H1 (cell line): Measurements from ENCODE around the gene OR9A2. TPM values are rescaled to one million over a fixed set of nuclear protein-coding genes. Genes with fewer than 3 reads are reported as not detected.

ENCODE experiments used
- CTCF ChIA-PET: fragments of 300-600 bp; sonication (Branson Sonifier 250); formaldehyde crosslinking; loops from one replicate; lab custom pipeline; 2021; ENCODE audit not compliant: partially characterized antibody; lab: Charles Lee
- POLR2A ChIA-PET: fragments of 300-600 bp; sonication (Branson Sonifier 250); formaldehyde crosslinking; loops from one replicate; lab custom pipeline; 2021; ENCODE audit warnings: inconsistent platforms; ENCODE audit not compliant: partially characterized antibody; lab: Charles Lee
- DNase-seq, 2 experiments: peaks; one replicate each; pipeline versions ENCODE4 v3.0.0 to v3.0.0-alpha.2; 2010 to 2022; ENCODE audit warnings: low spot score in 2 of 2, low read depth in 1 of 2, mixed read lengths in 1 of 2
- FAIRE-seq: peaks from 2 replicates; lab custom pipeline; 2011; peaks lifted over from hg19 to GRCh38; lab: Jason Lieb, UNC
- H2AFZ ChIP-seq: 2 replicates; pipeline ENCODE4 v1.8.1; 2012; ENCODE audit warnings: low read length, inconsistent platforms
- H2AK5ac ChIP-seq: 2 replicates; pipeline ENCODE4 v1.6.1; 2013; ENCODE audit warnings: low read depth, low read length
- H2BK120ac ChIP-seq: replicated peaks from 2 replicates; pipeline ENCODE3; 2013; ENCODE audit warnings: low read depth, low read length, inconsistent platforms
- H2BK12ac ChIP-seq: 2 replicates; pipeline ENCODE4 v1.6.1; 2013; ENCODE audit warnings: low read depth, low read length
- H2BK15ac ChIP-seq: 2 replicates; pipeline ENCODE4 v1.6.1; 2013; ENCODE audit warnings: low read length
- H2BK20ac ChIP-seq: 2 replicates; pipeline ENCODE4 v1.6.1; 2013; ENCODE audit warnings: low read length
- H2BK5ac ChIP-seq: 2 replicates; pipeline ENCODE4 v1.6.1; 2013; ENCODE audit warnings: low read depth, low read length
- H3K14ac ChIP-seq: 2 replicates; pipeline ENCODE4 v1.6.1; 2013; ENCODE audit warnings: inconsistent platforms; ENCODE audit not compliant: insufficient read length
- H3K18ac ChIP-seq: 2 replicates; pipeline ENCODE4 v1.6.1; 2013; ENCODE audit warnings: low read length; ENCODE audit errors: extremely low read depth
- H3K23ac ChIP-seq: 2 replicates; pipeline ENCODE4 v1.6.1; 2013; ENCODE audit warnings: inconsistent platforms; ENCODE audit not compliant: insufficient read length
- H3K23me2 ChIP-seq: 2 replicates; pipeline ENCODE4 v1.6.1; 2013; ENCODE audit warnings: low read depth, low read length
- H3K27ac ChIP-seq: 2 replicates; pipeline ENCODE4 v1.6.1; 2011; ENCODE audit warnings: low read depth, low read length, inconsistent platforms
- H3K27me3 ChIP-seq, 4 experiments: replicated peaks in 1 of 4; 1 replicate in 1 of 4; 2 replicates in 3 of 4; pipeline versions ENCODE4 v1.6.1 to v1.8.1; 2011 to 2013; ENCODE audit warnings: low read length in 3 of 4, mild to moderate bottlenecking in 3 of 4, inconsistent platforms in 2 of 4, mixed read lengths in 2 of 4, moderate library complexity in 1 of 4; ENCODE audit not compliant: control insufficient read depth in 3 of 4, insufficient read depth in 3 of 4; ENCODE audit errors: extremely low read depth in 1 of 4
- H3K36me3 ChIP-seq, 4 experiments: 2 replicates each; pipeline versions ENCODE4 v1.6.1 to v1.8.1; 2011 to 2013; ENCODE audit warnings: mild to moderate bottlenecking in 4 of 4, low read length in 3 of 4, moderate library complexity in 2 of 4, control low read depth in 1 of 4, inconsistent platforms in 1 of 4; ENCODE audit not compliant: insufficient read depth in 4 of 4, control insufficient read depth in 2 of 4
- H3K4ac ChIP-seq: replicated peaks from 2 replicates; pipeline ENCODE3; 2013; ENCODE audit warnings: low read length, low read depth, mixed read lengths, inconsistent platforms; ENCODE audit not compliant: insufficient read length
- H3K4me1 ChIP-seq, 4 experiments: replicated peaks in 1 of 4; 1 replicate in 1 of 4; 2 replicates in 3 of 4; pipeline versions ENCODE4 v1.6.1 to v1.8.1; 2011 to 2013; ENCODE audit warnings: low read length in 3 of 4, inconsistent platforms in 2 of 4, mixed read lengths in 1 of 4; ENCODE audit not compliant: insufficient read depth in 4 of 4, control insufficient read depth in 3 of 4
- H3K4me2 ChIP-seq, 2 experiments: 2 replicates each; pipeline versions ENCODE4 v1.6.1 to v1.8.1; 2011 to 2013; ENCODE audit warnings: low read depth in 2 of 2, low read length in 2 of 2, control low read depth in 1 of 2, inconsistent platforms in 1 of 2, mild to moderate bottlenecking in 1 of 2; ENCODE audit not compliant: insufficient read depth in 1 of 2
- H3K4me3 ChIP-seq, 4 experiments: fragments of 200-600, 300-600 bp in 1 of 4; sonication (generic), shearing (Covaris generic), sonication (Bioruptor Twin) in 1 of 4; 2 replicates each; pipeline versions ENCODE4 v1.5.1 to v1.8.1; 2011 to 2016; ENCODE audit warnings: low read length in 4 of 4, low read depth in 3 of 4, control low read depth in 2 of 4, inconsistent platforms in 2 of 4, mild to moderate bottlenecking in 2 of 4, mixed read lengths in 1 of 4, moderate library complexity in 1 of 4; ENCODE audit not compliant: insufficient read depth in 2 of 4; ENCODE audit errors: extremely low read depth in 1 of 4
- H3K56ac ChIP-seq: replicated peaks from 2 replicates; pipeline ENCODE3; 2013; ENCODE audit warnings: low read depth, mild to moderate bottlenecking, mixed read lengths, low read length, inconsistent platforms; ENCODE audit not compliant: insufficient read length
- H3K79me1 ChIP-seq: 2 replicates; pipeline ENCODE4 v1.6.1; 2013; ENCODE audit warnings: low read depth, low read length, control low read depth
- H3K79me2 ChIP-seq, 2 experiments: 2 replicates each; pipeline versions ENCODE4 v1.6.1 to v1.8.1; 2012 to 2013; ENCODE audit warnings: low read length in 2 of 2, mild to moderate bottlenecking in 2 of 2, inconsistent platforms in 1 of 2; ENCODE audit not compliant: insufficient read depth in 2 of 2, control insufficient read depth in 1 of 2
- H3K9ac ChIP-seq, 4 experiments: replicated peaks in 1 of 4; 1 replicate in 1 of 4; 2 replicates in 3 of 4; pipeline versions ENCODE4 v1.6.1 to v1.8.1; 2011 to 2013; ENCODE audit warnings: low read depth in 3 of 4, low read length in 3 of 4, control low read depth in 2 of 4, mild to moderate bottlenecking in 2 of 4, moderate library complexity in 2 of 4, inconsistent platforms in 1 of 4; ENCODE audit errors: extremely low read depth in 1 of 4
- H3K9me3 ChIP-seq, 2 experiments: 2 replicates each; pipeline versions ENCODE4 v1.6.1 to v1.8.1; 2012 to 2013; ENCODE audit warnings: mild to moderate bottlenecking in 2 of 2, moderate library complexity in 2 of 2, control low read depth in 1 of 2, inconsistent platforms in 1 of 2, low read depth in 1 of 2, low read length in 1 of 2, mixed read lengths in 1 of 2; ENCODE audit not compliant: insufficient read depth in 2 of 2
- H4K20me1 ChIP-seq, 2 experiments: replicated peaks in 1 of 2; 2 replicates each; pipeline versions ENCODE3 to v1.8.1; 2011 to 2013; ENCODE audit warnings: inconsistent platforms in 2 of 2, low read length in 2 of 2, mild to moderate bottlenecking in 1 of 2; ENCODE audit not compliant: insufficient read depth in 2 of 2, control insufficient read depth in 1 of 2
- H4K5ac ChIP-seq: 2 replicates; pipeline ENCODE4 v1.6.1; 2013; ENCODE audit warnings: low read length, low read depth, mixed read lengths, inconsistent platforms; ENCODE audit not compliant: insufficient read length
- H4K8ac ChIP-seq: 2 replicates; pipeline ENCODE4 v1.8.0; 2013; ENCODE audit warnings: mild to moderate bottlenecking, moderate library complexity, low read length, inconsistent platforms; ENCODE audit not compliant: insufficient read depth; ENCODE audit errors: extremely low read depth
- H4K91ac ChIP-seq: replicated peaks from 2 replicates; pipeline ENCODE3; 2013; ENCODE audit warnings: low read length, mixed read lengths, inconsistent platforms; ENCODE audit not compliant: insufficient read length
- CBX5 ChIP-seq: fragments of 300-800, 300-1000 bp; sonication (generic); IDR thresholded peaks from 2 replicates; pipeline ENCODE4 v1.7.1; 2016; ENCODE audit warnings: antibody characterized with exemption, low read length, low read depth
- CBX8 ChIP-seq: fragments of 300-800, 300-1000 bp; sonication (generic); IDR thresholded peaks from 2 replicates; pipeline ENCODE4 v1.7.1; 2016; ENCODE audit warnings: low read depth, low read length, borderline replicate concordance
- CEBPB ChIP-seq: IDR thresholded peaks from 2 replicates; pipeline ENCODE4 v1.6.1; 2012; ENCODE audit warnings: low read depth, low read length
- EZH2 ChIP-seq: fragments of 200-600 bp; sonication (generic); IDR thresholded peaks from 2 replicates; pipeline ENCODE4 v1.7.1; 2012; ENCODE audit warnings: low read depth, mild to moderate bottlenecking, moderate library complexity, low read length, inconsistent platforms; ENCODE audit not compliant: severe bottlenecking
- KDM5A ChIP-seq: fragments of 200-600 bp; IDR thresholded peaks from 2 replicates; pipeline ENCODE4 v1.7.1; 2012; ENCODE audit warnings: mild to moderate bottlenecking, low read length, inconsistent platforms, mixed read lengths
- polyA plus RNA-seq, 7 experiments: library from polyadenylated mRNA; depleted of rRNA in 3 of 7; stranded (reverse) in 5 of 7; unstranded in 2 of 7; fragments of >200 nt in 5 of 7; fragments of 200-250 nt in 2 of 7; gene quantifications; 1 replicate in 5 of 7; 2 replicates in 1 of 7; 4 replicates in 1 of 7; pipeline versions ENCODE4 v1.2.1 to v1.2.3, GENCODE V29; 2011 to 2013; ENCODE audit warnings: missing spikeins in 2 of 7, mixed read lengths in 2 of 7
- total RNA-seq: library from RNA; stranded (reverse); fragmentation: NEBNext Ultra II Directional; extraction: Animal tissue kit (Norgen Biotek cat#: 25700); gene quantifications from 2 replicates; pipeline ENCODE4 v1.2.1, GENCODE V29; 2021

Gene OR9A2
- total and polyA plus RNA-seq, 2 of the 8 experiments (the other 6 are each of a cell fraction or from before 2014, with no cell fraction given): not detected

DNA sequence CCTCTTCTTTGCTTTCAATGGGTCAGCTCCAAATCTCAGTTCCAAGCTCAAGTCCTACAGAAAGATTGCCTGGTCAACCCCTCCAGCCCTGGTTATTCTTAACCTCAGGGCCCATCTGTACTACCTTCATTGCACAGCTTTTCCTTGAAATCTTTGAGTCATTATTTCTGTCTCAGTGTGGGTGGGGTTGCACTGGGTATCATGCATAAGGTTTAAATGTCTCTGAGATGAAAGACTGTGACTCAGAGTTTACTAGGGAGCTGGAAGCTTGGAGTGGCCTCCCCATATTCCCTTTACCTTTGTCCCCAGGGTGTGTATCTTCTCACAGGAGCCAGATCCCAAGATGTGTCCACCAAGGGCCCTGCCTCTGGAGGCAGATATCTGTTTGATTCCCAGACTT lies 21.9 kb upstream of the OR9A2 start:
- Histone ChIP-seq H3K27me3 (no peaks in the 10 kb centered on the region), H2AK5ac (no peak overlapping the region), H3K23ac (no peak overlapping the region), H2AFZ (no peak overlapping the region), H4K8ac (no peak overlapping the region), H3K18ac (no peak overlapping the region), H2BK120ac (no peak overlapping the region), H3K4me1 (no peaks in the 10 kb centered on the region), H3K36me3 (no peaks in the 10 kb centered on the region), H4K91ac (no peak overlapping the region), H4K20me1 (no peaks in the 10 kb centered on the region), H3K4ac (no peak overlapping the region), H3K56ac (no peak overlapping the region), H3K4me3 (no peak overlapping the region), H3K14ac (no peak overlapping the region), H3K27ac (no peak overlapping the region), H3K23me2 (no peaks in the 10 kb centered on the region), H2BK12ac (no peak overlapping the region), H3K79me2 (no peaks in the 10 kb centered on the region), H3K79me1 (no peaks in the 10 kb centered on the region), H3K9me3 (no peaks in the 10 kb centered on the region), H3K9ac (no peak overlapping the region), H2BK15ac (no peak overlapping the region), H3K4me2 (no peak overlapping the region), H2BK20ac (no peak overlapping the region), H2BK5ac (no peak overlapping the region), H4K5ac (no peak overlapping the region)
- DNase-seq (no peak), FAIRE-seq (no peak)
- POLR2A ChIA-PET: no interaction called here
- no peak for TF ChIP-seq CEBPB
- TF ChIP-seq CBX5: no peak
- no peak for TF ChIP-seq KDM5A
- TF ChIP-seq EZH2: no peak
- no peak for TF ChIP-seq CBX8
- CTCF ChIA-PET: interaction anchor here (0.6 to 3.0 kb wide), 3 partner anchors 18 to 166 kb away, joined by 3 to 13 read pairs (median 3); no protein-coding TSS in a partner anchor
